ENCODE data around the gene TRAP1. TPM values are rescaled to one million over a fixed set of nuclear protein-coding genes. Genes with fewer than 3 reads are reported as not detected.

TRAP1 gene
- total RNA-seq, 6 experiments from 2014 or later = 97.6 to 118 (median 103) TPM

DNA sequence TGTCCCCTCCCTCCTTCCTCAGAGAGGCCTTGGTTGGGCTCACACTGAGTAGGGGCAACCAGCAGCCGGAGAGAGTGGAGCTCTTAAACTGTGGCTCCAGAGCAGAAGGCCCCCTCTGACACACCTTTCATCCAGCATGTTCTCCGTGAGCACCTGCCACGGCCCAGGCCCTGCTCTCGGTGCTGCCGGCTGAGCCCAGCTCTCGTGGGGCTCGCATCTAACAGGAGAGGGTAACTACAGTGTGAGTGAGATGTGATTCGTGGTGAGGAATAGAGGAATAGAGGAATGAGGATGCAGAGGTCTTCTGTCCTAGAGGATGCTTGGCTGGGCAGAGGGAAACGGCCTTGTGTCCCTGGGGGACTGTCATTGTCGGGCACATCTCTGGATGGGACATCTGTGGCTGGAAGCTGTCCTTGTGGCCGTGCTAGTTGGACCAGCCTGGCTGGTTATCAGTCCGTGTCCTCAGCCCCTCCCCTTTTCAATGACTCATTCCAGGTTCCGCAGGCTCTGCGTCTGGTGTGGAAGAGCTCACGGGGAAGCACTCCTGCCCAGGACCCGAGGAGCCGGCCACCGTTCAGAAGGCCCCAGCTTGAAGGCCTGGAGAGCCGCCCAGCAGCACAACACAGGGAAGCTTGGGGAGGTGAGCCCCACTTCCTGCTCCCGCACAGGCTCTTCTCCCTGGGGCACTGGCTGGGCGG, 74.8 kb downstream of the TRAP1 start:
- Mint-ChIP-seq H3K27ac (no peak overlapping the region), H3K4me1 (ENCODE audit: low read depth) (peaks cover 19% of the 10 kb centered on the region), H3K9me3 (no peaks in the 10 kb centered on the region), H3K4me3 (no peak overlapping the region), H3K27me3 (ENCODE audit: insufficient read depth) (no peaks in the 10 kb centered on the region; the same call in 1 of the 2 replicates), H3K36me3 (ENCODE audit: low read depth) (no peaks in the 10 kb centered on the region)
- no peak for DNase-seq
- TF ChIP-seq CTCF (IDR thresholded peaks at IDR 0.05) = no peak

- H3K27ac Mint-ChIP-seq = no peak overlapping the region
- H3K4me3 Mint-ChIP-seq = no peak overlapping the region
- no peaks in the 10 kb centered on the region for H3K9me3 Mint-ChIP-seq
- no peak for DNase-seq
- no peaks in the 10 kb centered on the region for H3K36me3 Mint-ChIP-seq (ENCODE audit: low read depth)
- no peak for TF ChIP-seq CTCF (IDR thresholded peaks at IDR 0.05)
- H3K4me1 Mint-ChIP-seq (ENCODE audit: low read depth) = peaks cover 26% of the 10 kb centered on the region
- no peaks in the 10 kb centered on the region; the same call in 1 of the 2 replicates for H3K27me3 Mint-ChIP-seq (ENCODE audit: insufficient read depth)
Measured at GRCh38 chr16:3641801-3642396, 75.4 kb downstream of the TRAP1 start.

DNA sequence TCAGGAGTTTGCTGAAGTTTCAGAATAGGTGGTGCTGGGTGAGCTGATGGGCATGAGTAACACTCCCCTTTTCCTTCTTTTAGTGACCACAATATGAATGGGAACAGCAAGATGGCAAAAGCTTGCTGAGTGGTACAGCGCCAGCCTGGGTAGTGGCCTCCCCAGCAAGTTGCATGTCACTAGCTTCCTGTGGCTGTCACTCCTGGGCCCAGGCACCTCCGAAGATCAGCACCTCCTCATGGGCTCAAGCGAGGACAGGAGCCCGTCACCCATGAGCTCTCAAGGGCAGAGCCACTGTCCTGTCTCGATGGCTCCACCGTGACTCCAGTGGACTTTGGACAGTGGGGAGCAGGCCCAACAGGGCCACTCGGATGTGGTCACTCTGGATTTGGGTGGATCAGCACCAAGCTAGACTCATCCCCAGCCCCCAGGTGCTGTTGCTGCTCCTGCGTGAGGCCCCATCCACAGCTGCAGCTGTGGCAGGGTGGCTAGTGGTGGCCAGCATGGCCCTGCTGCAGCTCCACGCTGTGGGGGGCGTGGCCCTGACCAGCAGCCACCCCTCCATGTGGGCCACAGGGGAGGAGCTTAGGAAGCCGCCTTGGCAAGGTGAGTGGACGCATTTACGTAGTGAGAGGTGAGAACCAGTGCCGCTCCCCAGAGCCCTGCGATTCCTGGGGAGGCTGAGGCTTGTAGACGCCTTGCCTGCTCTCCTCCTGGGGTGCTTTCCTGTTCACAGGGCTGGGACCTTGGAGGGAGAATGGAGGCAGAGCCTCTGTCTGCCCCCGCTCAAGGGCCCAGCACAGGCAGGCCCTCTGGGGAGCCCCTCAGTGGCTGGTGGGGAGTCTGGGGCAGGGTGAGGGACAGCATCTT, 76.5 kb downstream of the TRAP1 start:
- Mint-ChIP-seq H3K27me3 (ENCODE audit: insufficient read depth) (no peaks in the 10 kb centered on the region; the same call in 1 of the 2 replicates), H3K27ac (no peak overlapping the region), H3K4me1 (ENCODE audit: low read depth) (peaks cover 19% of the 10 kb centered on the region), H3K9me3 (no peaks in the 10 kb centered on the region), H3K4me3 (no peak overlapping the region), H3K36me3 (ENCODE audit: low read depth) (no peaks in the 10 kb centered on the region)
- no peak for DNase-seq
- no peak for TF ChIP-seq CTCF (IDR thresholded peaks at IDR 0.05)

DNA sequence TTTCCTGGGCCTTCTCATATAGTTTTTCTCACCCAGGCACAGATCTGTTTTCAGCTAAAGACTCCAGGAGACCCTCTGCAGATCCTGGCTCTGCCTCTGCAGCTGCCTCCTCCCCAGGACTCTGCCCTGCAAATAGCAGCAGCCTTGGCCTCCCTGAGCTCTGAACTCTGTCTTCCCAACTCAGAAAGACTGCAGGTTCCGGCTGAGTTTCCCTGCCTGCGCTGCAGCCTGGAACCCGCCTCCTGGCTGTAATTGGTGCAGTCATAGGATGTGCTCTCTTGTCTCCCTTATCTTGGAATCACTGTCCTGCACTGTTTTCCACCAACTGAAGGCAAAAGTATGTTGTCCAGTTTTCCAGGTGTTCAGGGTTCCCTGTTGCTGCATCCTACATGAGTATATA, 77.1 kb downstream of the TRAP1 start:
- no peak for TF ChIP-seq CTCF (IDR thresholded peaks at IDR 0.05)
- H3K4me1 Mint-ChIP-seq (ENCODE audit: low read depth) = peaks cover 12% of the 10 kb centered on the region
- no peak overlapping the region for H3K27ac Mint-ChIP-seq
- no peak overlapping the region for H3K4me3 Mint-ChIP-seq
- no peak for DNase-seq
- no peaks in the 10 kb centered on the region; the same call in 1 of the 2 replicates for H3K27me3 Mint-ChIP-seq (ENCODE audit: insufficient read depth)
- H3K9me3 Mint-ChIP-seq = no peaks in the 10 kb centered on the region
- no peaks in the 10 kb centered on the region for H3K36me3 Mint-ChIP-seq (ENCODE audit: low read depth)

DNA sequence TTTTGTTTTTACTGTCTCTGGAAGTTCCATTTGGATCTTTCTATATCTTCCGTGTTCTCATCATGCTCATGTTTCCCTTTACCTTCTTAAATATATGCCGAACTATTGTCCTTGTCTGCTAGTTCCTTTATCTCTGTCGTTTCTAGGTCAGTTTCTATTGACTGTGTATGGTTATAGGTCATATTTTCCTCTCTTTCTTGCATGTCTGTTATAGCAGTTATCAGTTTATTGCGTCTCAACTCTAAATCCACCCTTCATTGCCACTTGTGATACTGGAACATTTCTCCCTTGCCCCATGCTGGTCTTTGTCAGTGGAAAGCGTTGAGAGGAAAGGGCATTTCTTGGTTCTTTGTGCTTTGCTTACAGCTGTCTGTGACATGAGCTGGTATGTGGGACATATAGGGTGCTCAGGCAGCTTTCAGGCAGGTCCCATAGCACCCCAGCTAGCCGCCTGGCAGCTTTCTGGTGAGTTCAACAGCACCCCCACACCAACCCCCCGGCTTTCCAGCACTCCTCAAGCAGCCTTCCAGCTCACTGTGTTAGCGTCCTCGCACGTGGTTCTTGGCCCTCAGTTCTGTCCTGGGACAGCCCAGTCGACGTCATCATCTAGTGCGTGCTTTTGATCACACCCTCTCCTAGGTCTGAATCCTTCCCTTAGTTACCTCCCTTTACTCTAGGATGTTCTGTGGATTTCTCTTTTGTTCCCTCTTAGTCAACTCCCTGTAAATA, 78.2 kb downstream of the TRAP1 start:
- Mint-ChIP-seq H3K4me3 (no peak overlapping the region), H3K27me3 (ENCODE audit: insufficient read depth) (no peaks in the 10 kb centered on the region; the same call in 1 of the 2 replicates), H3K9me3 (no peaks in the 10 kb centered on the region), H3K4me1 (ENCODE audit: low read depth) (peaks cover 12% of the 10 kb centered on the region), H3K27ac (no peak overlapping the region), H3K36me3 (ENCODE audit: low read depth) (no peaks in the 10 kb centered on the region)
- no peak for TF ChIP-seq CTCF (IDR thresholded peaks at IDR 0.05)
- no peak for DNase-seq
